ENCODE results near the gene S100A4. TPM values are rescaled to one million over a fixed set of nuclear protein-coding genes. Genes with fewer than 3 reads are reported as not detected.

Gene S100A4
- total RNA-seq, 1 donor = 63.0 TPM

DNA sequence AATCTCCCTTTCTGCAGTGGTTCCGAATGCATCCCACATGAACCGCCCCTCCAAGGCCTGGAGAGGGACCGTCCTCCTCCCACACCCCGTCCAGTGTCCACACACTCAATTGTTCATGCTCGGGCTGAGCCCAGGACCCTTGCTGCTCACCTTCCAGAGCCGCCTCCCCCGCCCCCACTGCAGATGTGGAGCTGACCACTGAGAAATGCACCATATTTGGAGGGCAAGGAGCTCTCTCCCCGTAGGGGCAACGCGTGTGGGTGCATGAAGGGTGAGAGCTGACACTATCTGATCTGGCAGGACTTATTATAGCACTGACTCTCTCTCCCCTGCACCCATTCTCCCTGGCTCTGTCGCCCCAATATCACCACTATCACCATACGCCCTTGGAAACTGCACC, 7.5 kb upstream of the S100A4 start:
- Histone ChIP-seq H3K36me3 (ENCODE audit: insufficient read depth, low read length) (no peaks in the 10 kb centered on the region), H3K4me1 (ENCODE audit: insufficient read depth, low read length) (peaks cover 26% of the 10 kb centered on the region), H3K79me2 (ENCODE audit: insufficient read depth, low read length) (no peaks in the 10 kb centered on the region), H3K4me3 (ENCODE audit: insufficient read depth, low read length) (no peak overlapping the region), H3K27me3 (ENCODE audit: insufficient read depth, low read length) (no peaks in the 10 kb centered on the region), H3K4me2 (ENCODE audit: insufficient read depth, low read length) (no peak overlapping the region), H3K9me3 (ENCODE audit: low read depth, low read length) (no peaks in the 10 kb centered on the region), H2AFZ (ENCODE audit: low read length) (no peak overlapping the region), H4K20me1 (ENCODE audit: insufficient read depth, low read length) (no peaks in the 10 kb centered on the region), H3K27ac (ENCODE audit: low read depth, low read length) (no peak overlapping the region)
- no peak for DNase-seq (ENCODE audit: insufficient read length, low spot score, missing footprints)
- TF ChIP-seq, protein P1, sequence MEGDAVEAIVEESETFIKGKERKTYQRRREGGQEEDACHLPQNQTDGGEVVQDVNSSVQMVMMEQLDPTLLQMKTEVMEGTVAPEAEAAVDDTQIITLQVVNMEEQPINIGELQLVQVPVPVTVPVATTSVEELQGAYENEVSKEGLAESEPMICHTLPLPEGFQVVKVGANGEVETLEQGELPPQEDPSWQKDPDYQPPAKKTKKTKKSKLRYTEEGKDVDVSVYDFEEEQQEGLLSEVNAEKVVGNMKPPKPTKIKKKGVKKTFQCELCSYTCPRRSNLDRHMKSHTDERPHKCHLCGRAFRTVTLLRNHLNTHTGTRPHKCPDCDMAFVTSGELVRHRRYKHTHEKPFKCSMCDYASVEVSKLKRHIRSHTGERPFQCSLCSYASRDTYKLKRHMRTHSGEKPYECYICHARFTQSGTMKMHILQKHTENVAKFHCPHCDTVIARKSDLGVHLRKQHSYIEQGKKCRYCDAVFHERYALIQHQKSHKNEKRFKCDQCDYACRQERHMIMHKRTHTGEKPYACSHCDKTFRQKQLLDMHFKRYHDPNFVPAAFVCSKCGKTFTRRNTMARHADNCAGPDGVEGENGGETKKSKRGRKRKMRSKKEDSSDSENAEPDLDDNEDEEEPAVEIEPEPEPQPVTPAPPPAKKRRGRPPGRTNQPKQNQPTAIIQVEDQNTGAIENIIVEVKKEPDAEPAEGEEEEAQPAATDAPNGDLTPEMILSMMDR (IDR thresholded peaks at IDR 0.05; ENCODE audit: extremely low read depth, low read depth, low read length) = no peak

DNA sequence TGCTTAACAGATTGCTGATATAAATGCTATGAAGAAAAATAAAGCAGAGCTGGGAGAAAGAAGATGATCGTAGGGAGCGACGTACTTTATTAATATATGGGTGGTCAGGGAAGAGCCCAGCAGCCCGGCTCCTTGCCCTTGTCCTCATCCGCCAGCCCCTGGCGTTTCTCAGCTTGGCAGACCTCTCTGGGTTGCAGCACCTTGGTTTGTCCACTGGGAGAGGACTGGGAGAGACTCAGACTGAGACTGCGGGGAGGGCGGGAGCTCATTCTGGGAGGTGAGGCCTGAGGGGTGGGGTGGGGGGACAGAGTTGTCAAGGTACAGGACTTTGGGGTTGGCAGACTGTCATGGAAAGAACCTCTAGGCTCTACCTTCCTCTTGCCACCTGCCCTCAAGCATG, 6.7 kb upstream of the S100A4 start:
- H3K4me3 ChIP-seq (ENCODE audit: insufficient read depth, low read length) = no peak overlapping the region
- no peaks in the 10 kb centered on the region for H3K79me2 ChIP-seq (ENCODE audit: insufficient read depth, low read length)
- no peak for DNase-seq (ENCODE audit: insufficient read length, low spot score, missing footprints)
- no peak overlapping the region for H2AFZ ChIP-seq (ENCODE audit: low read length)
- H3K36me3 ChIP-seq (ENCODE audit: insufficient read depth, low read length) = no peaks in the 10 kb centered on the region
- no peaks in the 10 kb centered on the region for H3K27me3 ChIP-seq (ENCODE audit: insufficient read depth, low read length)
- peaks cover 26% of the 10 kb centered on the region for H3K4me1 ChIP-seq (ENCODE audit: insufficient read depth, low read length)
- H3K27ac ChIP-seq (ENCODE audit: low read depth, low read length) = no peak overlapping the region
- H3K9me3 ChIP-seq (ENCODE audit: low read depth, low read length) = no peaks in the 10 kb centered on the region
- no peaks in the 10 kb centered on the region for H4K20me1 ChIP-seq (ENCODE audit: insufficient read depth, low read length)
- TF ChIP-seq, protein P1 (IDR thresholded peaks at IDR 0.05; ENCODE audit: extremely low read depth, low read depth, low read length) = peak; percentile 6
- no peak overlapping the region for H3K4me2 ChIP-seq (ENCODE audit: insufficient read depth, low read length)

DNA sequence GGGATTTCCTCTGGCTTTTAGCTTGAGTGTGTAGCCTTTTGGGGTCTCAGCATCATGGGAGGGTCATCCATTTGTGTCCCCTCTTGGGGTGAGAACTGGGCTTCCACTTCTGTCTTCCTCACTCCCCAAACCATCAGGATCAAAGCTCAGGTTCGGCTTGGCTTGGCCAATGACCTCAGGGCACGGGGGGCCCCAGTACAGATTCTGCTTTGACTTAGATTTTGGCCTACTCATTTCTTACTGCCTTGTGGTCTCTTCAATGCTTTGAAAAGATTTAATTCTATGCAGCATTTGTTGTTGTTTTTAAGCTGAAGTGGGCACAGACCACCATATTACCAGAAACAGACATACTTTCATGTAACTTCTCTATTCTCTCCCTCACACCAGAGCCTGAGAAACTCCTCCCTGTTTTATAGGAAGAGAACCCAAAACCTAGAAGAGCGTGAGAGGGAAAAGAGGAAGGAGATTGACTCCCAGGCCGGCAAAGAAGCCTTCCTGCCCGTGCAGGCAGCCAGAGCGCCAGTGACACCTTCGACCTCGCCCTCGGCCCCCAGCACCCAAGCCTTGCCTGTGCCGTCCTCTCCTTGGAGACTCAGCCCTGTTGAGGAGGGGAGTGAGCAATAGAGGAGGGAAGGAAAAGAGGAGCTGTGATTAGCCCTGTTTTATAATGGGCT, 5.4 kb upstream of the S100A4 start:
- Histone ChIP-seq H3K36me3 (ENCODE audit: insufficient read depth, low read length) (no peaks in the 10 kb centered on the region), H3K4me2 (ENCODE audit: insufficient read depth, low read length) (no peak overlapping the region), H3K27ac (ENCODE audit: low read depth, low read length) (no peak overlapping the region), H3K4me1 (ENCODE audit: insufficient read depth, low read length) (peaks cover 26% of the 10 kb centered on the region), H3K4me3 (ENCODE audit: insufficient read depth, low read length) (no peak overlapping the region), H4K20me1 (ENCODE audit: insufficient read depth, low read length) (no peaks in the 10 kb centered on the region), H3K79me2 (ENCODE audit: insufficient read depth, low read length) (no peaks in the 10 kb centered on the region), H3K9me3 (ENCODE audit: low read depth, low read length) (no peaks in the 10 kb centered on the region), H3K27me3 (ENCODE audit: insufficient read depth, low read length) (no peaks in the 10 kb centered on the region), H2AFZ (ENCODE audit: low read length) (no peak overlapping the region)
- TF ChIP-seq, protein P1 (IDR thresholded peaks at IDR 0.05; ENCODE audit: extremely low read depth, low read depth, low read length) = no peak
- no peak for DNase-seq (ENCODE audit: insufficient read length, low spot score, missing footprints)

DNA sequence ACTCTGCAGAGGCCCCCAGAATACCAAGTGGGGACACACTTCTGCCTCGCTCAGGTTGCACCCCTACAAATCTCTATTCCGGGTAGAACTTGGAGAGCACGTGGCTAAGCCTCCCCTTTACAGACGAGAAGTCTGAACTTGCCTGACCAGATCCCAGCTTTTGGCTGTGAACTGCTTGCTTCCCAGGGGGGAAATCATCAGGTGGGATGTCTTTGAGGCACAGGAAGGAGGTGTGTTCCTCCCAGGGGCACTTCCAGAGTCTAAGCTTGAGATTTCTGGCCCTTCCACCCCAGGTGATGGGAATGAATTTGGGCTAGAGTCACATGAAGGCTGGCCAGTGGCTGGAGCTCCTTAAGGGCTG, 4.8 kb upstream of the S100A4 start:
- no peak for DNase-seq (ENCODE audit: insufficient read length, low spot score, missing footprints)
- no peak overlapping the region for H2AFZ ChIP-seq (ENCODE audit: low read length)
- no peak overlapping the region for H3K27ac ChIP-seq (ENCODE audit: low read depth, low read length)
- no peak overlapping the region for H3K4me3 ChIP-seq (ENCODE audit: insufficient read depth, low read length)
- no peaks in the 10 kb centered on the region for H3K9me3 ChIP-seq (ENCODE audit: low read depth, low read length)
- H3K4me1 ChIP-seq (ENCODE audit: insufficient read depth, low read length) = peaks cover 30% of the 10 kb centered on the region
- no peak overlapping the region for H3K4me2 ChIP-seq (ENCODE audit: insufficient read depth, low read length)
- no peaks in the 10 kb centered on the region for H4K20me1 ChIP-seq (ENCODE audit: insufficient read depth, low read length)
- no peaks in the 10 kb centered on the region for H3K27me3 ChIP-seq (ENCODE audit: insufficient read depth, low read length)
- H3K36me3 ChIP-seq (ENCODE audit: insufficient read depth, low read length) = no peaks in the 10 kb centered on the region
- H3K79me2 ChIP-seq (ENCODE audit: insufficient read depth, low read length) = no peaks in the 10 kb centered on the region
- TF ChIP-seq, protein P1 (IDR thresholded peaks at IDR 0.05; ENCODE audit: extremely low read depth, low read depth, low read length) = no peak
